ENCODE data around the gene LDLRAP1.
"Not testable (repeated sequence)": the region's sequence is repeated elsewhere in the genome, so short reads cannot be mapped to it uniquely, and the experiment has no call there.

The LDLRAP1 gene

DNA sequence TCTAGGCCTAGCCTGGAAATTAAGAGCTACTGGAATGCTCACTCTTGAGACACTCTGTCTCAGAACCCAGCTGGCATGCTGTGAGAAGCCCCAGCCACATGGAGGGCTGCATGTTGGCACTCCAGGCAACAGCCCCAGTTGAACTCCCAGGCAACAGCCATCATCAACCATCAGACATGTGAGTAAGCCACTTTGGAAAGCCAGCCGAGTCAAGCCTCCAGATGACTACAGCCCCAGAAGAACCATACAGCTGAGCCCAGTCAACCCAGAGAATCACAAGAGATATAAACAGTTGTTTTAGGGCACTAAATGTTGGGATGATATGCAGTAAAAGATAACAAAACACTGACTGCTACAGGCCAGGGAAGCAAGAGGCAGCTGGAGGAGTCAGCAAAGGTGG lies 55.5 kb downstream of the LDLRAP1 start:
- Histone ChIP-seq H3K4me3 (ENCODE audit: insufficient read depth, low read length, poor library complexity, severe bottlenecking) (no peak overlapping the region), H3K9ac (ENCODE audit: low read length) (no peak overlapping the region)

DNA sequence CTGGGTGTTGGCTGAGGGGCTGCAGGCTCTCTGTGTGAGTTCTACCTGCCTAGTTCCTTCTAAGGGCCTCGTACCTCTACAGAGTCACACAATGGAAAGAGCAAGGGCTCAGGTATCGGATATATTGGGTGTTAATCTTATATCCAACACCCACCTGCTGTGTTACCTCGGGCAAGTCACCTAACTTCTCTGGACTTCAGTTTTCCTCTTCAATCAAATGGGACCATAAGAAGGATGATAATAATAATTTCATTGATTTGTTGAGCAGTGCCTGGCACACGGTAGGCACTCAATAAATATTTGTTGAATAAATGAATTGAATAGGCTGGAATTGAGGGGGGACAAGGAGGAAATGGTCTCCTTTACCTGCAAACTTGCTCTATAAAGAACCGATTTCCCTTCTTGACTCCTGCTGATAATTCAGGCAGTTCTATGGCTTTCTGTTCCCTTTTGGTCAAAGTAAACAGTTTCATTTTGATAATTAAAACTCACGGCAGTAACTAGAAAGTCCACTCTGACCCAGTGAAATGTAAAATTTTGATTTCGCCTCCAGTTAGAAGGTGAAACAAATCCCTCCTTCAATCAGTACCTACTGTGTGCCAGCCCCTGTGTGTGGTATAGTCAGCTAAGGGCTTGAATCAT lies 56.7 kb downstream of the LDLRAP1 start:
- H3K9me2 ChIP-seq (replicated peaks; ENCODE audit: insufficient read depth, low read length) = no peaks in the 10 kb centered on the region
- no peaks in the 10 kb centered on the region for H3K27me3 ChIP-seq (ENCODE audit: low read length)
- H3K27ac ChIP-seq (ENCODE audit: low read depth, low read length) = no peak overlapping the region
- H2AFZ ChIP-seq (ENCODE audit: low read depth, low read length, severe bottlenecking) = no peak overlapping the region
- H4K20me1 ChIP-seq (ENCODE audit: low read depth, low read length) = no peaks in the 10 kb centered on the region
- no peak overlapping the region for H3K9ac ChIP-seq (ENCODE audit: low read length)
- H3K79me2 ChIP-seq (ENCODE audit: insufficient read depth, low read length) = no peaks in the 10 kb centered on the region
- H3K4me2 ChIP-seq (ENCODE audit: low read depth, low read length, poor library complexity, severe bottlenecking) = no peak overlapping the region
- TF ChIP-seq, protein P1, sequence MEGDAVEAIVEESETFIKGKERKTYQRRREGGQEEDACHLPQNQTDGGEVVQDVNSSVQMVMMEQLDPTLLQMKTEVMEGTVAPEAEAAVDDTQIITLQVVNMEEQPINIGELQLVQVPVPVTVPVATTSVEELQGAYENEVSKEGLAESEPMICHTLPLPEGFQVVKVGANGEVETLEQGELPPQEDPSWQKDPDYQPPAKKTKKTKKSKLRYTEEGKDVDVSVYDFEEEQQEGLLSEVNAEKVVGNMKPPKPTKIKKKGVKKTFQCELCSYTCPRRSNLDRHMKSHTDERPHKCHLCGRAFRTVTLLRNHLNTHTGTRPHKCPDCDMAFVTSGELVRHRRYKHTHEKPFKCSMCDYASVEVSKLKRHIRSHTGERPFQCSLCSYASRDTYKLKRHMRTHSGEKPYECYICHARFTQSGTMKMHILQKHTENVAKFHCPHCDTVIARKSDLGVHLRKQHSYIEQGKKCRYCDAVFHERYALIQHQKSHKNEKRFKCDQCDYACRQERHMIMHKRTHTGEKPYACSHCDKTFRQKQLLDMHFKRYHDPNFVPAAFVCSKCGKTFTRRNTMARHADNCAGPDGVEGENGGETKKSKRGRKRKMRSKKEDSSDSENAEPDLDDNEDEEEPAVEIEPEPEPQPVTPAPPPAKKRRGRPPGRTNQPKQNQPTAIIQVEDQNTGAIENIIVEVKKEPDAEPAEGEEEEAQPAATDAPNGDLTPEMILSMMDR (IDR thresholded peaks at IDR 0.05; ENCODE audit: insufficient read depth, low read length, poor library complexity, severe bottlenecking) = no peak
- TF ChIP-seq EZH2phosphoT487 (conservative IDR thresholded peaks at IDR 0.05; ENCODE audit: low read length) = no peak
- H3K36me3 ChIP-seq (ENCODE audit: low read length) = no peaks in the 10 kb centered on the region
- H3K4me3 ChIP-seq (ENCODE audit: insufficient read depth, low read length, poor library complexity, severe bottlenecking) = no peak overlapping the region
- H3F3A ChIP-seq (ENCODE audit: insufficient read depth) = no peaks in the 10 kb centered on the region
- no peaks in the 10 kb centered on the region for H3K9me3 ChIP-seq (ENCODE audit: insufficient read depth, low read length)

More for the DNA sequence above, 55.5 kb downstream of the LDLRAP1 start:
- H2AFZ ChIP-seq (ENCODE audit: low read depth, low read length, severe bottlenecking) = no peak overlapping the region
- H3K9me2 ChIP-seq (replicated peaks; ENCODE audit: insufficient read depth, low read length) = no peaks in the 10 kb centered on the region
- H3K4me2 ChIP-seq (ENCODE audit: low read depth, low read length, poor library complexity, severe bottlenecking) = no peak overlapping the region
- no peaks in the 10 kb centered on the region for H3K79me2 ChIP-seq (ENCODE audit: insufficient read depth, low read length)
- no peak overlapping the region for H3K27ac ChIP-seq (ENCODE audit: low read depth, low read length)
- TF ChIP-seq EZH2phosphoT487 (conservative IDR thresholded peaks at IDR 0.05; ENCODE audit: low read length) = no peak
- TF ChIP-seq, protein P1 (IDR thresholded peaks at IDR 0.05; ENCODE audit: insufficient read depth, low read length, poor library complexity, severe bottlenecking) = no peak
- H3K36me3 ChIP-seq (ENCODE audit: low read length) = no peaks in the 10 kb centered on the region
- H3K9me3 ChIP-seq (ENCODE audit: insufficient read depth, low read length) = no peaks in the 10 kb centered on the region
- H3F3A ChIP-seq (ENCODE audit: insufficient read depth) = no peaks in the 10 kb centered on the region
- no peaks in the 10 kb centered on the region for H4K20me1 ChIP-seq (ENCODE audit: low read depth, low read length)
- no peaks in the 10 kb centered on the region for H3K27me3 ChIP-seq (ENCODE audit: low read length)

DNA sequence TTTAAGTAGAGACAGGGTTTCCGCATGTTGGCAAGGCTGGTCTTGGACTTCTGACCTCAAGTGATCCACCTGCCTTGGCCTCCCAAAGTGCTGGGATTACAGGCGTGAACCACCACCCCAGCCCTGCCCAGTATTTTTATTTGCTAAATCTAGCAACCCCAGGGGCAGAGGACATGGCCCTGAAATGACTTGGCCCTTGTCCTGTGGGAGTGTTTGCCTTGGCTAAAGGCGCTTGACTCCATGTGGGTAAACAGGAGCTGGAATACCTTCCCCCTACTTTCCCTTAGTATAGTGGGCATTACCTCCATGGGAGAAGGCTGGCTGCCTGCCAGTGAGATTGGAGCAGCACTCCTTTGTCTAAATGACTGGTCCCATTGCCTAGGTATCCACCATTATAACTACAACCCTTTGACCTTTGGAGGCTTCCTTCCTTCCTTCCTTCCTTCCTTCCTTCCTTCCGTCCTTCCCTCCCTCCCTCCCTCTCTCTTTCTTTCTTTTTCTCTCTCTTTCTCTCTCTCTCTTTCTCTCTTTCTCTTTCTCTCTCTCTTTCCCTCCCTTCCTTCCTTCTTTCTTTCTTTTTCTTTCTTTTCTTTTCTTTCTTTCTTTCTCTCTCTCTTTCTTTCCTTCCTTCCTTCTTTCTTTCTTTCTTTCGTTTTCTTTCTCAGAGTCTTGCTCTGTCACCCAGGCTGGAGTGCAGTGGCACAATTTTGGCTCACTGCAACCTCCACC lies 57.7 kb downstream of the LDLRAP1 start:
- not testable (repeated sequence) for H3F3A ChIP-seq (ENCODE audit: insufficient read depth); H3K79me2 ChIP-seq (ENCODE audit: insufficient read depth, low read length); H3K27ac ChIP-seq (ENCODE audit: low read depth, low read length); H3K4me3 ChIP-seq (ENCODE audit: insufficient read depth, low read length, poor library complexity, severe bottlenecking); H3K9ac ChIP-seq (ENCODE audit: low read length); H3K4me2 ChIP-seq (ENCODE audit: low read depth, low read length, poor library complexity, severe bottlenecking); H3K9me2 ChIP-seq (replicated peaks; ENCODE audit: insufficient read depth, low read length); H4K20me1 ChIP-seq (ENCODE audit: low read depth, low read length); H3K9me3 ChIP-seq (ENCODE audit: insufficient read depth, low read length); H3K27me3 ChIP-seq (ENCODE audit: low read length); H3K36me3 ChIP-seq (ENCODE audit: low read length); H2AFZ ChIP-seq (ENCODE audit: low read depth, low read length, severe bottlenecking)

DNA sequence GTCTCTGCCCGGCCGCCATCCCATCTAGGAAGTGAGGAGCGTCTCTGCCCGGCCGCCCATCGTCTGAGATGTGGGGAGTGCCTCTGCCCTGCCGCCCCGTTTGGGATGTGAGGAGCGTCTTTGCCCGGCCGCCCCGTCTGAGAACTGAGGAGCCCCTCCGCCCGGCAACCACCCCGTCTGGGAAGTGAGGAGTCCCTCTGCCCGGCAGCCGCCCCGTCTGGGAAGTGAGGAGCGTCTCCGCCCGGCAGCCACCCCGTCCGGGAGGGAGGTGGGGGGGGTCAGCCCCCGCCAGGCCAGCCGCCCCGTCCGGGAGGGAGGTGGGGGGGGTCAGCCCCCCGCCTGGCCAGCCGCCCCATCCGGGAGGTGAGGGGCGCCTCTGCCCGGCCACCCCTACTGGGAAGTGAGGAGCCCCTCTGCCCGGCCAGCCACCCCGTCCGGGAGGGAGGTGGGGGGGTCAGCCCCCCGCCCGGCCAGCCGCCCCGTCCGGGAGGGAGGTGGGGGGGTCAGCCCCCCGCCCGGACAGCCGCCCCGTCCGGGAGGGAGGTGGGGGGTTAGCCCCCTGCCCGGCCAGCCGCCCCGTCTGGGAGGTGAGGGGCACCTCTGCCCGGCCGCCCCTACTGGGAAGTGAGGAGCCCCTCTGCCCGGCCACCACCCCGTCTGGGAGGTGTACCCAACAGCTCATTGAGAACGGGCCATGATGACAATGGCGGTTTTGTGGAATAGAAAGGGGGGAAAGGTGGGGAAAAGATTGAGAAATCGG lies 60.6 kb downstream of the LDLRAP1 start:
- not testable (repeated sequence) for H3K9me2 ChIP-seq (replicated peaks; ENCODE audit: insufficient read depth, low read length); H3K27me3 ChIP-seq (ENCODE audit: low read length); H3K27ac ChIP-seq (ENCODE audit: low read depth, low read length); H3K4me2 ChIP-seq (ENCODE audit: low read depth, low read length, poor library complexity, severe bottlenecking); H3K36me3 ChIP-seq (ENCODE audit: low read length); H4K20me1 ChIP-seq (ENCODE audit: low read depth, low read length); H3K9ac ChIP-seq (ENCODE audit: low read length); H3F3A ChIP-seq (ENCODE audit: insufficient read depth); H3K9me3 ChIP-seq (ENCODE audit: insufficient read depth, low read length); H2AFZ ChIP-seq (ENCODE audit: low read depth, low read length, severe bottlenecking); H3K79me2 ChIP-seq (ENCODE audit: insufficient read depth, low read length); H3K4me3 ChIP-seq (ENCODE audit: insufficient read depth, low read length, poor library complexity, severe bottlenecking)
